Mammary epithelial cell (primary cell): Measurements from ENCODE around the gene IRAK2.

Source experiments
- EZH2 ChIP-seq: IDR thresholded peaks from 2 replicates; pipeline ENCODE4 v1.6.1; 2012; ENCODE audit warnings: low read length, inconsistent platforms, borderline replicate concordance
- TF ChIP-seq, protein P1 (sequence below), 2 donors: IDR thresholded peaks in 1 of 2; conservative IDR thresholded peaks in 1 of 2; 2 replicates each; pipeline ENCODE4 v1.5.1; 2011 to 2012; ENCODE audit warnings: inconsistent platforms in 2 of 2, low read length in 2 of 2, mild to moderate bottlenecking in 2 of 2, control low read depth in 1 of 2, low read depth in 1 of 2; ENCODE audit not compliant: insufficient read depth in 1 of 2; ENCODE audit errors: extremely low read depth in 1 of 2

DNA sequence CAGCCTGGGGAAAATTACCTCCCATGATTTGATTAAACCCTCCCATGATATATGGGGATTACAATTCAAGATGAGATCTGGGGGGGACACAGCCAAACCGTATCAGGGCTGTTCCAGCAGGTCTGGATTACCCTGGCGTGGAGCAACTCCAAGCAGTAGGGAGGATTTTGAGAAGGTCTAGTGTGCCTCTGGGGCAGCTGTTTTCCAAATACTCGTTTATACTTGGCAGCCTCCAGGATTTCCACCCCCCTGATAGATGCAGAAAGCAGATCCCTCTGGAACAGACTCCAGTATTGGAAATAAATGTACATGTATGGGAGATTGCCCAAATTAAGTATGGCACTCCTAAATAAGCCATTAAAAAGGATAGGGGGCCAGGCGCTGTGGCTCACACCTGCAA lies 7.7 kb upstream of the IRAK2 start:
- no peak for TF ChIP-seq EZH2
- TF ChIP-seq, protein P1, sequence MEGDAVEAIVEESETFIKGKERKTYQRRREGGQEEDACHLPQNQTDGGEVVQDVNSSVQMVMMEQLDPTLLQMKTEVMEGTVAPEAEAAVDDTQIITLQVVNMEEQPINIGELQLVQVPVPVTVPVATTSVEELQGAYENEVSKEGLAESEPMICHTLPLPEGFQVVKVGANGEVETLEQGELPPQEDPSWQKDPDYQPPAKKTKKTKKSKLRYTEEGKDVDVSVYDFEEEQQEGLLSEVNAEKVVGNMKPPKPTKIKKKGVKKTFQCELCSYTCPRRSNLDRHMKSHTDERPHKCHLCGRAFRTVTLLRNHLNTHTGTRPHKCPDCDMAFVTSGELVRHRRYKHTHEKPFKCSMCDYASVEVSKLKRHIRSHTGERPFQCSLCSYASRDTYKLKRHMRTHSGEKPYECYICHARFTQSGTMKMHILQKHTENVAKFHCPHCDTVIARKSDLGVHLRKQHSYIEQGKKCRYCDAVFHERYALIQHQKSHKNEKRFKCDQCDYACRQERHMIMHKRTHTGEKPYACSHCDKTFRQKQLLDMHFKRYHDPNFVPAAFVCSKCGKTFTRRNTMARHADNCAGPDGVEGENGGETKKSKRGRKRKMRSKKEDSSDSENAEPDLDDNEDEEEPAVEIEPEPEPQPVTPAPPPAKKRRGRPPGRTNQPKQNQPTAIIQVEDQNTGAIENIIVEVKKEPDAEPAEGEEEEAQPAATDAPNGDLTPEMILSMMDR (conservative IDR thresholded peaks at IDR 0.05 in 1 of 2, IDR thresholded peaks at IDR 0.05 in 1 of 2; ENCODE audit: extremely low read depth in 1 of 2, insufficient read depth in 1 of 2, low read depth in 1 of 2, low read length in 2 of 2), result no peak
